ENCODE measurements around the gene LRRC14B.

- no peak for TF ChIP-seq CTCF (IDR thresholded peaks at IDR 0.05)
- TF ChIP-seq EZH2phosphoT487 (IDR thresholded peaks at IDR 0.05) = no peak
- TF ChIP-seq EZH2 (IDR thresholded peaks at IDR 0.05) = no peak
These were observed 28.5 kb upstream of the LRRC14B start for GRCh38 chr5:162565-163337.

All from neural progenitor cell (in vitro differentiated cells).